ENCODE data around the gene STXBP2.

Gene STXBP2

GRCh38 chr19:7607212-7607873, 29.6 kb upstream of the STXBP2 start:
- no CpG with 5 or more reads among the region's 10 CpGs for WGBS (ENCODE audit: insufficient coverage)
- no peaks in the 10 kb centered on the region for H3K36me3 ChIP-seq (ENCODE audit: control insufficient read depth in 4 of 4, insufficient read depth in 4 of 4, low read length in 3 of 4)
- no peaks in the 10 kb centered on the region for H3K4me1 ChIP-seq (ENCODE audit: control extremely low read depth in 1 of 4, control insufficient read depth in 4 of 4, insufficient read depth in 4 of 4, low read length in 3 of 4)
- H3K4me3 ChIP-seq (ENCODE audit: control insufficient read depth in 1 of 7, extremely low read depth in 1 of 7, insufficient read depth in 4 of 7, low read depth in 2 of 7, low read length in 6 of 7) = no peak overlapping the region
- CTCF ChIA-PET = interaction anchor here (0.5 kb wide), 1 partner anchor 403 kb away, joined by 4 read pairs; no protein-coding TSS in a partner anchor
- no peaks in the 10 kb centered on the region for H3K9me3 ChIP-seq (ENCODE audit: control extremely low read depth in 1 of 5, control insufficient read depth in 4 of 5, insufficient read depth in 2 of 5, low read depth in 1 of 5, low read length in 4 of 5)
- peaks cover 0 to 3% (median 0%) of the 10 kb centered on the region in 5 experiments for H3K27me3 ChIP-seq (replicated peaks in 2 of 5; ENCODE audit: control insufficient read depth in 4 of 5, insufficient read depth in 5 of 5, low read length in 4 of 5)
- no peak overlapping the region for H3K27ac ChIP-seq (ENCODE audit: insufficient read depth in 1 of 2, low read depth in 1 of 2, low read length in 2 of 2, poor library complexity in 1 of 2, severe bottlenecking in 2 of 2)
- DNase-seq = no peak
- POLR2A ChIA-PET = no interaction called here

DNA sequence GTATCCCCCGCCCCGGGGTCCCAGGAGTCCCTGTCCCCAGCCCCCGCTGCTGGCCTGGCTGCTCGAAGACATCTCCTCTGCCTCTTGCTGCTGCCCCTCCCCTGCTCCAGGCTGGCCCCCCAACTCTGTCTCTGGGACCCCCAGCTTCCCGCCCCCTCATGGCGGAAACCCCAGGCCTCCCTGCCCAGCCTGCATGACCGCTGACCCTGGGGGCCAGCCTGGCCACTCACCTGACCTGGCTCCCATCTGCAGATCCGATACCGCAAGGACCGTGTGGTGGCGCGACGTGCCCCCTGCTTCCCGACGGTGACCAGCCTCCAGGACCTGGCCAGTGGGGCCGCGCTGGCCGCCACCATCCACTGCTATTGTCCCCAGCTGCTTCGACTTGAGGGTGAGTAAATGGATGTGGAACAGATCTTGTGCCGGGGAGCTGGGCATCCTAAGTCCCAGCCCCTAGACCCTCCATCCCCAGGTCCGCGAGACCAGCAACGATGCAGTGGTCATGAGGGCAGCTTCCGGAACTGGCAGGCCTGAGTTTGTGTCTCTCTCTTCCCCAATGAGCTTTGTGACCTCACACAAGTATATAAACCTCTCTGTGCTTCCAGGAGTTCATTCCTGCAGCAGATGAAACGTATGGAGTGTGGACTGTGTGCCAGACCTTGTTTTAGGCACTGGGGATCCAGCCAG, 28.9 kb upstream of the STXBP2 start:
- no peaks in the 10 kb centered on the region for H3K4me1 ChIP-seq (ENCODE audit: control extremely low read depth in 1 of 4, control insufficient read depth in 4 of 4, insufficient read depth in 4 of 4, low read length in 3 of 4)
- no peaks in the 10 kb centered on the region for H3K9me3 ChIP-seq (ENCODE audit: control extremely low read depth in 1 of 5, control insufficient read depth in 4 of 5, insufficient read depth in 2 of 5, low read depth in 1 of 5, low read length in 4 of 5)
- over 99% methylated on average over 17 of the region's 25 CpGs for WGBS (ENCODE audit: insufficient coverage)
- DNase-seq = no peak
- ChIA-PET CTCF (no interaction called here), POLR2A (no interaction called here)
- H3K27me3 ChIP-seq (replicated peaks in 2 of 5; ENCODE audit: control insufficient read depth in 4 of 5, insufficient read depth in 5 of 5, low read length in 4 of 5) = peaks cover 0 to 3% (median 0%) of the 10 kb centered on the region in 5 experiments
- H3K4me3 ChIP-seq (ENCODE audit: control insufficient read depth in 1 of 7, extremely low read depth in 1 of 7, insufficient read depth in 4 of 7, low read depth in 2 of 7, low read length in 6 of 7) = no peak overlapping the region
- no peaks in the 10 kb centered on the region for H3K36me3 ChIP-seq (ENCODE audit: control insufficient read depth in 4 of 4, insufficient read depth in 4 of 4, low read length in 3 of 4)
- no peak overlapping the region for H3K27ac ChIP-seq (ENCODE audit: insufficient read depth in 1 of 2, low read depth in 1 of 2, low read length in 2 of 2, poor library complexity in 1 of 2, severe bottlenecking in 2 of 2)

DNA sequence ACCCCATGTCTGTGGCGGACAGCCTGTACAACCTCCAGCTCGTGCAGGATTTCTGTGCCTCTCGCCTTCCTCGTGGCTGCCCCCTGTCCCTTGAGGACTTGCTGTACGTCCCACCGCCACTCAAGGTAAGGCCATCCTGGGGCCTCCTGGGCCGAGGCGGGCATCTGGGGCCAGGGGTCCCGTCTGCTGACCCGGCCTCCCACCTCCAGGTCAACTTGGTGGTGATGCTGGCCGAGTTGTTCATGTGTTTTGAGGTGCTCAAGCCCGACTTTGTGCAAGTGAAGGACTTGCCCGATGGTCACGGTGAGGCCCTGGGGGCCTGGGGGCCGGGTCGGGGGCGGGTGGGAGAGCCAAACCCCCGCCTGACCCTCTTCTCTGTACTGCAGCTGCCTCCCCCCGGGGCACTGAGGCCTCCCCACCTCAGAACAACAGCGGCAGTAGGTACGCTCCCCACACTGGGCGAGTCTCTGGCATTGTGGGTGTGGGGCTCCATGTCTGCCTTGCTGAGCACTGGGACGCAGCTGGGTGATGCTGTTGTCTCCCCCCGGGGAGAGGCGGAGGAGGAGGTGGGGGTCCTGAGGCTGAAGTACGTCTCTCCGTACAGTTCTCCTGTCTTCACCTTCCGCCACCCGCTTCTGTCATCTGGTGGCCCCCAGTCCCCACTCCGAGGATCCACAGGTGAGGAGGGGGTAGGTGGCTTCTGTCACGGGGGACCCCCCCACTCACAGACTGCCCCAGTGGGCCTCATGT, 26.2 kb upstream of the STXBP2 start:
- ChIA-PET POLR2A (no interaction called here), CTCF (no interaction called here)
- H3K27me3 ChIP-seq (replicated peaks in 2 of 5; ENCODE audit: control insufficient read depth in 4 of 5, insufficient read depth in 5 of 5, low read length in 4 of 5) = no peaks in the 10 kb centered on the region
- H3K4me1 ChIP-seq (ENCODE audit: control extremely low read depth in 1 of 4, control insufficient read depth in 4 of 4, insufficient read depth in 4 of 4, low read length in 3 of 4) = no peaks in the 10 kb centered on the region
- no peaks in the 10 kb centered on the region for H3K9me3 ChIP-seq (ENCODE audit: control extremely low read depth in 1 of 5, control insufficient read depth in 4 of 5, insufficient read depth in 2 of 5, low read depth in 1 of 5, low read length in 4 of 5)
- WGBS (ENCODE audit: insufficient coverage) = 95% methylated on average over 18 of the region's 31 CpGs
- no peak for DNase-seq
- no peak overlapping the region for H3K4me3 ChIP-seq (ENCODE audit: control insufficient read depth in 1 of 7, extremely low read depth in 1 of 7, insufficient read depth in 4 of 7, low read depth in 2 of 7, low read length in 6 of 7)
- H3K27ac ChIP-seq (ENCODE audit: insufficient read depth in 1 of 2, low read depth in 1 of 2, low read length in 2 of 2, poor library complexity in 1 of 2, severe bottlenecking in 2 of 2) = no peak overlapping the region
- no peaks in the 10 kb centered on the region for H3K36me3 ChIP-seq (ENCODE audit: control insufficient read depth in 4 of 4, insufficient read depth in 4 of 4, low read length in 3 of 4)

DNA sequence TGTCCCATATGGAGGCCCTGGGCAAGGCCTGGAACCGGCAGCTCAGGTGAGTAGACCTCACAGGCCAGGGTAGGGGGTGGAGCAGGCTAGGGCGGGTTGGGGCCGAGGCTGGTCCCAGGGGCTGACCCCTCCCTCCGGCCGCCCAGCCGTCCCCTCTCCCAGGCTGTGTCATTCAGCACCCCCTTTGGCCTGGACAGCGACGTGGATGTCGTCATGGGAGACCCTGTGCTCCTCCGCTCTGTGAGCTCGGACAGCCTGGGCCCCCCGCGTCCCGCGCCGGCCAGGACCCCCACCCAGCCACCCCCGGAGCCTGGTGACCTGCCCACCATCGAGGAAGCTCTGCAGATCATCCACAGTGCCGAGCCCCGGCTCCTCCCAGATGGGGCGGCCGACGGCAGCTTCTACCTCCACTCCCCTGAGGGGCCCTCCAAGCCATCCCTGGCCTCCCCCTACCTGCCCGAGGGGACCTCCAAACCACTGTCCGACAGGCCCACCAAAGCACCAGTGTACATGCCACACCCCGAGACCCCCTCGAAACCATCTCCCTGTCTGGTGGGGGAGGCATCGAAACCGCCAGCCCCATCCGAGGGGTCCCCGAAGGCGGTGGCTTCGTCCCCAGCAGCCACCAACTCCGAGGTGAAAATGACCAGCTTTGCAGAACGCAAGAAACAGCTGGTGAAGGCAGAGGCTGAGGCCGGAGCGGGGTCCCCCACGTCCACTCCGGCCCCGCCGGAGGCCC, 25.2 kb upstream of the STXBP2 start:
- no peak overlapping the region for H3K27ac ChIP-seq (ENCODE audit: insufficient read depth in 1 of 2, low read depth in 1 of 2, low read length in 2 of 2, poor library complexity in 1 of 2, severe bottlenecking in 2 of 2)
- POLR2A ChIA-PET = no interaction called here
- 96% methylated on average over 41 of the region's 41 CpGs for WGBS (ENCODE audit: insufficient coverage)
- no peaks in the 10 kb centered on the region for H3K36me3 ChIP-seq (ENCODE audit: control insufficient read depth in 4 of 4, insufficient read depth in 4 of 4, low read length in 3 of 4)
- no peaks in the 10 kb centered on the region for H3K4me1 ChIP-seq (ENCODE audit: control extremely low read depth in 1 of 4, control insufficient read depth in 4 of 4, insufficient read depth in 4 of 4, low read length in 3 of 4)
- no peaks in the 10 kb centered on the region for H3K27me3 ChIP-seq (replicated peaks in 2 of 5; ENCODE audit: control insufficient read depth in 4 of 5, insufficient read depth in 5 of 5, low read length in 4 of 5)
- DNase-seq = no peak
- CTCF ChIA-PET = no interaction called here
- no peak overlapping the region for H3K4me3 ChIP-seq (ENCODE audit: control insufficient read depth in 1 of 7, extremely low read depth in 1 of 7, insufficient read depth in 4 of 7, low read depth in 2 of 7, low read length in 6 of 7)
- H3K9me3 ChIP-seq (ENCODE audit: control extremely low read depth in 1 of 5, control insufficient read depth in 4 of 5, insufficient read depth in 2 of 5, low read depth in 1 of 5, low read length in 4 of 5) = no peaks in the 10 kb centered on the region

DNA sequence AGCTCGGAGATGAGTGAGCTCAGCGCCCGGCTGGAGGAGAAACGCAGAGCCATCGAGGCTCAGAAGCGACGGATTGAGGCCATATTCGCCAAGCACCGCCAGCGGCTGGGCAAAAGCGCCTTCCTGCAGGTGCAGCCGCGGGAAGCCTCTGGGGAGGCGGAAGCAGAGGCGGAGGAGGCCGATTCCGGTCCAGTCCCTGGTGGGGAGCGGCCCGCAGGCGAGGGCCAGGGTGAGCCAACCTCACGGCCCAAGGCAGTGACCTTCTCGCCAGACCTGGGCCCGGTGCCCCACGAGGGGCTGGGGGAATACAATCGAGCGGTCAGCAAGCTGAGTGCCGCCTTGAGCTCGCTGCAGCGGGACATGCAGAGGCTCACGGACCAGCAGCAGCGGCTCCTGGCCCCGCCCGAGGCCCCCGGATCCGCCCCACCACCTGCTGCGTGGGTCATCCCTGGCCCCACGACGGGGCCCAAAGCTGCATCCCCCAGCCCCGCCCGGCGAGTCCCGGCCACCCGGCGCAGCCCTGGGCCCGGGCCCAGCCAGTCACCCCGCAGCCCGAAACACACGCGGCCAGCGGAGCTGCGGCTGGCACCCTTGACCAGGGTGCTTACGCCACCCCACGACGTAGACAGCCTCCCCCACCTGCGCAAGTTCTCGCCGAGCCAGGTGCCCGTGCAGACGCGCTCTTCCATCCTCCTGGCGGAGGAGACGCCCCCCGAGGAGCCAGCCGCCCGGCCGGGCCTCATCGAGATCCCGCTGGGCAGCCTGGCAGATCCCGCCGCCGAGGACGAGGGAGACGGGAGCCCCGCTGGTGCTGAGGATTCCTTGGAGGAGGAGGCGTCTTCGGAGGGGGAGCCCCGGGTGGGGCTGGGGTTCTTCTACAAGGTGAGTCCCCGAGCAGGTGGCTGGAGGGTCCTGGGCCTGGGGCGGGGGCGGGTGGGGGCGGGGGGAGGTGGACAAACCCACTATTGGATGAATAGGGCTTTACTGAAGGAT, 24.3 kb upstream of the STXBP2 start:
- Histone ChIP-seq H3K9me3 (ENCODE audit: control extremely low read depth in 1 of 5, control insufficient read depth in 4 of 5, insufficient read depth in 2 of 5, low read depth in 1 of 5, low read length in 4 of 5) (no peaks in the 10 kb centered on the region), H3K36me3 (ENCODE audit: control insufficient read depth in 4 of 4, insufficient read depth in 4 of 4, low read length in 3 of 4) (peaks cover 0 to 2% (median 0%) of the 10 kb centered on the region in 4 experiments), H3K4me1 (ENCODE audit: control extremely low read depth in 1 of 4, control insufficient read depth in 4 of 4, insufficient read depth in 4 of 4, low read length in 3 of 4) (no peaks in the 10 kb centered on the region), H3K4me3 (ENCODE audit: control insufficient read depth in 1 of 7, extremely low read depth in 1 of 7, insufficient read depth in 4 of 7, low read depth in 2 of 7, low read length in 6 of 7) (no peak overlapping the region), H3K27me3 (replicated peaks in 2 of 5; ENCODE audit: control insufficient read depth in 4 of 5, insufficient read depth in 5 of 5, low read length in 4 of 5) (no peaks in the 10 kb centered on the region), H3K27ac (ENCODE audit: insufficient read depth in 1 of 2, low read depth in 1 of 2, low read length in 2 of 2, poor library complexity in 1 of 2, severe bottlenecking in 2 of 2) (no peak overlapping the region)
- POLR2A ChIA-PET = no interaction called here
- no peak for DNase-seq
- WGBS (ENCODE audit: insufficient coverage) = 95% methylated on average over 67 of the region's 81 CpGs
- CTCF ChIA-PET = no interaction called here

- Histone ChIP-seq H3K27ac (ENCODE audit: insufficient read depth in 1 of 2, low read depth in 1 of 2, low read length in 2 of 2, poor library complexity in 1 of 2, severe bottlenecking in 2 of 2) (no peak overlapping the region), H3K36me3 (ENCODE audit: control insufficient read depth in 4 of 4, insufficient read depth in 4 of 4, low read length in 3 of 4) (peaks cover 0 to 22% (median 9%) of the 10 kb centered on the region in 4 experiments), H3K9me3 (ENCODE audit: control extremely low read depth in 1 of 5, control insufficient read depth in 4 of 5, insufficient read depth in 2 of 5, low read depth in 1 of 5, low read length in 4 of 5) (no peaks in the 10 kb centered on the region), H3K27me3 (replicated peaks in 2 of 5; ENCODE audit: control insufficient read depth in 4 of 5, insufficient read depth in 5 of 5, low read length in 4 of 5) (no peaks in the 10 kb centered on the region), H3K4me3 (ENCODE audit: control insufficient read depth in 1 of 7, extremely low read depth in 1 of 7, insufficient read depth in 4 of 7, low read depth in 2 of 7, low read length in 6 of 7) (no peak overlapping the region), H3K4me1 (ENCODE audit: control extremely low read depth in 1 of 4, control insufficient read depth in 4 of 4, insufficient read depth in 4 of 4, low read length in 3 of 4) (no peaks in the 10 kb centered on the region)
- ChIA-PET CTCF (no interaction called here), POLR2A (no interaction called here)
- DNase-seq = no peak
- 94% methylated on average over 40 of the region's 59 CpGs for WGBS (ENCODE audit: insufficient coverage)
Observed at GRCh38 chr19:7614859-7615741, 21.8 kb upstream of the STXBP2 start.
